ENCODE results near the gene DDX23.

GRCh38 chr12:48813465-48814261 is 38.3 kb downstream of the DDX23 start:
- TF ChIP-seq CTCF (IDR thresholded peaks at IDR 0.05; ENCODE audit: poor library complexity) (no peak), EZH2 (IDR thresholded peaks at IDR 0.05; ENCODE audit: borderline replicate concordance) (no peak), EZH2phosphoT487 (IDR thresholded peaks at IDR 0.05; ENCODE audit: low read depth, severe bottlenecking, unreplicated experiment) (no peak)
